Measurements from ENCODE around the gene ANKZF1.
A peak's percentile ranks its signal among the peaks of the same experiment; 100 is the strongest.

GRCh38 chr2:219274361-219274921, 44.8 kb downstream of the ANKZF1 start:
- TF ChIP-seq POLR2A (IDR thresholded peaks at IDR 0.05; ENCODE audit: low read depth): no peak
- TF ChIP-seq CTCF (IDR thresholded peaks at IDR 0.05): no peak
- TF ChIP-seq EP300 (IDR thresholded peaks at IDR 0.05): no peak
- peak; percentile 56 to 70 for TF ChIP-seq POLR2AphosphoS5 (IDR thresholded peaks at IDR 0.05)
